ENCODE results near the gene ZBTB24.

The ZBTB24 gene

GRCh38 chr6:109498052-109498451, 15.0 kb upstream of the ZBTB24 start:
- DNase-seq = no peak

- no peak for DNase-seq
Measured at GRCh38 chr6:109496036-109496772, 13.2 kb upstream of the ZBTB24 start.

GRCh38 chr6:109493865-109494264, 10.8 kb upstream of the ZBTB24 start:
- DNase-seq = no peak

DNA sequence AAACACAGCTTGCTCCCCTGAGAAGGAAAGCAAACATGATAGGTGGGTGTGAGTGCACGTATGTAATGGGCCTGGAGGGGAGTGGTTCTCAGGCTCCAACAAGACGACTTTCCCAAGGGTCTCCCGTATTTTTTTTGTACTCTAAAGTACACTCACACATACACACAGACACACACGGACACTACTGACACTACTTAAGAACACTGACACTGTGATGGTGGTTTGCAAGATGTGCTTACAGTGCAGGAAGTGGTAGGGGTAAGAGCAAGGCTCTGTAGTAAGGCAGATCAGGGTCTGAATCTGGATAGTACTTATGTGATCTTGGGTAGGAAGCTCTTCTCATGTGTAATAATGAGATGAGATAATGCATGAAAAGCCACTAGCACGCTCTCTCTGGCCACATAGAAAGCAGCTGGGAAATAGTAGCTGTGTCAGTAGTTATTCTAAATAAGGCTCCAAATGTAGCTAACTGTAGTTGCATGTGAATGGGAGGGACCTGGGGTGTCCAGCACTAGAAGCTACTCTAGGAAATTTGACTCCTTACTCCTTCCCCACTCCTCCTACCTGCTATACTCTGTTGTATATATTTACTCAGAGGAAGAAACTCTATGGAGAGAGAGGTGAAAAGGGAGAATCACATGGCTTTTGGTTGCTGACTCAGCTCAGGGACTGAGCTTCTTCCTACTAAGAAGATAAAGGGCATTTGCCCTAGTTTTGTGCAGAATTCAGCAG, 8.4 kb upstream of the ZBTB24 start:
- no peak for DNase-seq

GRCh38 chr6:109490713-109491112, 7.7 kb upstream of the ZBTB24 start:
- DNase-seq = no peak

- no peak for DNase-seq
Measured at GRCh38 chr6:109488001-109488400, 5.0 kb upstream of the ZBTB24 start.

DNA sequence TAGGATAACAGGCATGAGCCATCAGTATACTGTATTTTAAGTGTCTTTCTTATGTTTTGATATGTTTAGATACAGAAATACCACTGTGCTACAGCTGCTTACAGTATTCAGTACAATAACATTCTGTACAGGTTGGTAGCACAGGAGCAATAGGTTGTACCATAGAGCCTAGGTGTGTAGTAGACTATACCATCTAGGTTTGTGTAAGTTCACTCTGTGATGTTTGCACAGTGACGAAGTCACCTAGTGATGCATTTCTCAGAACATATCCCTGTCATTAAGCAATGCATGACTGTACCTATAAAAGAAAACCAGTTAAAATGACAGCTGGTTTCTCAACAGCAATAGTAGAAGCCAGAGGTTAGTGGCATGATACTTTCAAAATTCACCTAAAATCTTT, 3.0 kb upstream of the ZBTB24 start:
- DNase-seq = no peak

- no peak for DNase-seq
Measured at GRCh38 chr6:109485266-109485935, 2.4 kb upstream of the ZBTB24 start.

GRCh38 chr6:109484122-109484521, 1.1 kb upstream of the ZBTB24 start:
- DNase-seq = no peak

DNA sequence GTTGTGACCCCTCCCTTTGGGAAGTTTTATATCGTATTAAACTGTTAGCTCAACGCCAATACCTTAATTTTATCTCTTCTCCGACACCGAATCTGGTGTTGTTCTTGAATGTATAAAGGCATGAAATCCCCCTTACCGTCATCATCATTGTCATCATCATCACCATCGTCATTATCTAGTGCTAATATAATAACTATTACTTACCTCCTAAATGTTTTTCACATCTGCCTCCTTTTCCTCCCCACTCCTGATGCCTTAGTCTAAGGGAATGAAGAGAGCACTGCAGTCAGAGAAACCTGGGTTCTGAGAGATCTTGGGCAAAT, 677 bp upstream of the ZBTB24 start:
- DNase-seq = no peak

GRCh38 chr6:109480993-109481480, 2.0 kb downstream of the ZBTB24 start:
- DNase-seq = no peak

DNA sequence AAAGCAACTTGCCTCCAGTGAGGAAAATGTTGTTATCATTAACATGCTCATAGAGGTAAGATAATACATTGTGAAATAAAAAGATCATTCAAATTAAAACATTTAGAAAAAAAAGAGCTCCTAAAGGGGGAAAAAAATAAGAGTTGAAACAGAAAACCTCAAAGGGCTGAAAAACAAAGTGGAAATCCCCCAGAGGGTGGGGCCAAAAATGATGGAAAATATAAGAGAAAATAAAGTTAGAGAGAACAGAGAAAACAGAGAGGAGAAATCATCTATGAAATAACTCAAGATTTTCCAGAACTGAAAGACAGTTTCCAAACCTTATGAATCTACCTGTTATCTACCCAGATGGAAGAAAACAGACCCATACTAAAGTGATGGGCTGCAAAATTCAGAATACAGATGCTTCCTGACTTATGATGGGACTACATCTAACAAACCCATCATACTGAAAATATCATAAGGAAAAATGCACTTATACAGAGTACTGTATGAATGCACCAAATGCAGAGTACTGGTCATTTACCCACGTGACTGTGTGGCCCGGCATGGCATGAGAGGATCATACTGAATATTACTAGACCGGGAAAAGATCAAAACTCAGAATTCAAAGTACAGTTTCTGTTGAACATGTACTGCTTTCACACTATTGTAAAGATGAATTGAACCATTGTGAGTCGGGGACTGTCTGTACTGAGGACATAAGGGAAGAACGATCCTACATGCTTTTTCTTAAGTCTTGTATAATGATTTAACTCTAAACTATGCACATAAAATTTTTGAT, 4.0 kb downstream of the ZBTB24 start:
- DNase-seq = peak; percentile 24

- DNase-seq = no peak
Measured at GRCh38 chr6:109478222-109478805, 4.7 kb downstream of the ZBTB24 start.

- no peak for DNase-seq
Measured at GRCh38 chr6:109477725-109478124, 5.3 kb downstream of the ZBTB24 start.

GRCh38 chr6:109477184-109477583, 5.8 kb downstream of the ZBTB24 start:
- no peak for DNase-seq

GRCh38 chr6:109475625-109476024, 7.4 kb downstream of the ZBTB24 start:
- no peak for DNase-seq

GRCh38 chr6:109474995-109475394, 8.0 kb downstream of the ZBTB24 start:
- no peak for DNase-seq

DNA sequence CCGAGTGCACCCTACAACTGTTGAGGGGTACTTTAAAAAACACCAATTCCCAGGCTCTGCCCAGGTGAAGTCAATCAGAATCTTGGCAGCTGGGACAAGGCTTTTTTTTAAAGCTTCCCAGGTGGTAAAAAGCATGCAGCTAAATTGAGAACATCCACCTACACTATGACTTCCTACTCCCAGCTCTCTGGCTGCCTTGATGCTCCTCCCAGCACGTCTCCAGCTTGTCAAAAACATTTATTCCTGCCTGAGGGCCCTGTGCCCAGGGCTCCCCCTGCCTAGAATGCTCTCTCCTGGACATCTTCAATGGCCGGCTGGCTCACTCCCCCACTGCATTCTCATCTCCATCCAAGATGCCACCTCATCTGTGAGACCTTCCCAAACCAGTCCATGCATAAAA, 9.9 kb downstream of the ZBTB24 start:
- no peak for DNase-seq

DNA sequence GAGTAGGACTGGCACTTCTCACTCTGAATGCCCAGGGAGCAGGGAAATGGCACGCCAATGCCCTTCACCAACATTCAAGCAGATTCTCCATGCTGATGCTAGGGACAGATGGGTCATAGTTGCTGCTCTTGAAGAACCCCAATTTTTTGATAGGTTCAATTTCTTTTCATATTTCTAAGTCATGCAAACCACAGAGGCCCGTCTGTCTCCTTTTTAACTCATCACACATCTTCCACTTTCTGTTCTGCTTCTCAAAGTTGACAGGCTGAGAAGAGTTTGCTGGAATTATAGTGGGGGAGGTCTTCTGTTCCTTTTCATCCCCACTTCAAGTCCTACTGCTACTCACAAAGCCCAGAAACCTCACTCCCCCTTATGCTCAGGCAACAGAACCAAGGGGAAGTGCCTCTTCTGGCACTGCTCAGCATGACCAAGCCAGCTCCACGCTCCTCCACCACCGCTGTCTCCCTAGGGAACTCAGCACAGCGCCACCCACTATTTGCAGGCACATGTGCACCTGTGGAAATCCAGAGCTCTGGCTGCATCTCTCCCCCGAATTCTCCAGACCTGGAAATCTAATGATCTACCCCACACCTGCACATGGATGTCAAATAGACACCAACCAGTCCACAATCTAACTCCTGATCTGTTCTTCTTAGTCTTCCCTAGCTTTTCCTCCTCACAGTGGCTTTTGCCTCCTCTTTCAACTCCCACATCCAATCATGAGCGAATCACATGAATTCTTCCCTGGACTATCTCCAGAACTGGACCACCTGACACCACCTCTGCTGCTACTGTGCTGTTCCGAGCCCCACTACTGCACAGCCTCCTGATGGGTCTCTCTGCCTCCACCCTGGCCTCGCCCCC, 10.7 kb downstream of the ZBTB24 start:
- DNase-seq = no peak

DNA sequence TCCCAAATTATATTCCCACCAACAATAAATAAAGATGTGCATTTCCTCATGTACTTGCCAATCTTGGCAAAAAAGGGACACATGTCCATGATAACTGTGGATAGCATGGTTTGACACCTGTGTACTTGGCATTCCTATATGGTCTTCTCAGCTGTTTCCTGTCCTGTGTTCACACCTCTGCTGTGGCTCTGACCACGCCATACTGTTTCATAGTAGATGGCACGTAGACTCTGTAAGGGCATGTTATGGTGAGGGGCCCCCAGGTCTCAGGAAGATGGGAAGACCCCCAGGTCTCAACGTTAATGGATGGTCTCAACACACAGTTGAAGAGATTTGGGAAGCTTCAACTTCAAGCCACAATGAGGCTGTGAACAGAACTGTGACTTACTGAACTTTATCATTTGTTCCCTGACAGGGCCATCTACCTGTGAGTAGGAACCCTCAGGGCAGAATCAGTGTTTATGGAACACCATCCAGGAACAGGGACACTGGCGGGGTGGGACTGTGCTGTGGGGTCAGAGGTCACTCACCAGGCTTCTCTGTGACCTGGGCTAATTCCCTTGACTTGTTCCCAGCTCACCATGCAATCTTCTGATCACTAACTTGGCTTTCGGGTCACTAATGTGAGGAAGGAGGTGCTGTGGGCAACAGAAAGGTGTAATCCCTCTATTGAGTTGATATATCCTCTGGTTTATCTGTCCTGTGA, 11.8 kb downstream of the ZBTB24 start:
- DNase-seq = no peak

GRCh38 chr6:109469591-109470189, 13.3 kb downstream of the ZBTB24 start:
- no peak for DNase-seq
